ENCODE data around the gene SFXN4. TPM values are rescaled to one million over a fixed set of nuclear protein-coding genes. Genes with fewer than 3 reads are reported as not detected.
"Not testable (repeated sequence)": the region's sequence is repeated elsewhere in the genome, so short reads cannot be mapped to it uniquely, and the experiment has no call there.

The SFXN4 gene
- total RNA-seq, 1 experiment from 2014 or later = 83.4 TPM

- no peak for DNase-seq (ENCODE audit: low spot score)
These were observed 21.9 kb downstream of the SFXN4 start for GRCh38 chr10:119143657-119144056.

- no peak for DNase-seq (ENCODE audit: low spot score)
These were observed 24.8 kb downstream of the SFXN4 start for GRCh38 chr10:119140603-119141245.

- peak; percentile 35 for DNase-seq (ENCODE audit: low spot score)
These were observed 25.9 kb downstream of the SFXN4 start for GRCh38 chr10:119139464-119140067.

DNA sequence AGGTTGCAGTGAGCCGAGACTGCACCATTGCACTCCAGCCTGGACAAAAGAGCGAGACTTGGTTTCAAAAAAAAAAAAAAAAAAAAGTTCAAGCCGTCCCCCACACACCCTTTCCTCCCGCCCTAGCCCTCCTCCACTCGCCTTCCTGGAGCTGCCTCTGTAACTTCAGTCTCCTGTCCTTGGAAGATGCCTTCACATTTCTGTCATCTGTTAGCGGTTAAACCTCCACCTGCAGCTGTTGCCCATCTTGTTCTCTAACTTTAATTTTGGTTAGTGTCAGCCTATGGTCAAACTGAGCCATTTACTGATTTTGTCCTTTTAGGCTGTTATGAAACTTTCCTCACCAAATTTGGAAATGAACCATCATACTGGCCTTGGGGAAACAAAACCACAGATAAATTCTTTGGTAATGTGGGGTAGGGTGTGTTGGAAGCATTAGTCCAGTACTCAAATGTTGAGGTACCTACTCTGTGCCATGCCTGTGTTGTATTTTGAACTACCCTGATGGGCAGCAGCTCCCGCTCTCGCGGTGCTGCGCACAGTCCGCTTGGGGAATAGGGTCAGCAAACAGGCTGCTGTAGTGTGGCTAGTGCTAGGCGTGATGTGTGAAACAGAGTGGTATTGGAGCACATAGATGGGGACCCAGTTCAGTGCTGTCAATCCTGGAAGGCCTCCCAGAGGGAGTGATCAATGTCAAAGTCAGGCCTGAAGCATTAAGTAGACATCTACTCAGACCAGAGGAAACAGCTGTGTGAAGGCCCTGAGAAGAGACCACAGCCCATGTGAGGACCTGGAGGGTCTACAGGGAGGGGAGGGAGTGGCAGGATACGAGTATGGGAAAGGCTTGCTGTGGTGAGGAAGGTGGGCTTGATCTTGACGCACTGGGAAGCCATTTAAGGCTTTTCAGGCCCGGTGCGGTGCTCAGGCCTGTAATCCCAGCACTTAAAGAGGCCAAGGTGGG lies 26.9 kb downstream of the SFXN4 start:
- DNase-seq (ENCODE audit: low spot score) = no peak

- not testable (repeated sequence) for DNase-seq (ENCODE audit: low spot score)
These were observed 27.6 kb downstream of the SFXN4 start for GRCh38 chr10:119137878-119138277.

GRCh38 chr10:119136084-119136483 lies 29.4 kb downstream of the SFXN4 start:
- no peak for DNase-seq (ENCODE audit: low spot score)

GRCh38 chr10:119135513-119135881 lies 30.0 kb downstream of the SFXN4 start:
- no peak for DNase-seq (ENCODE audit: low spot score)

GRCh38 chr10:119133949-119134348 lies 31.6 kb downstream of the SFXN4 start:
- no peak for DNase-seq (ENCODE audit: low spot score)

DNA sequence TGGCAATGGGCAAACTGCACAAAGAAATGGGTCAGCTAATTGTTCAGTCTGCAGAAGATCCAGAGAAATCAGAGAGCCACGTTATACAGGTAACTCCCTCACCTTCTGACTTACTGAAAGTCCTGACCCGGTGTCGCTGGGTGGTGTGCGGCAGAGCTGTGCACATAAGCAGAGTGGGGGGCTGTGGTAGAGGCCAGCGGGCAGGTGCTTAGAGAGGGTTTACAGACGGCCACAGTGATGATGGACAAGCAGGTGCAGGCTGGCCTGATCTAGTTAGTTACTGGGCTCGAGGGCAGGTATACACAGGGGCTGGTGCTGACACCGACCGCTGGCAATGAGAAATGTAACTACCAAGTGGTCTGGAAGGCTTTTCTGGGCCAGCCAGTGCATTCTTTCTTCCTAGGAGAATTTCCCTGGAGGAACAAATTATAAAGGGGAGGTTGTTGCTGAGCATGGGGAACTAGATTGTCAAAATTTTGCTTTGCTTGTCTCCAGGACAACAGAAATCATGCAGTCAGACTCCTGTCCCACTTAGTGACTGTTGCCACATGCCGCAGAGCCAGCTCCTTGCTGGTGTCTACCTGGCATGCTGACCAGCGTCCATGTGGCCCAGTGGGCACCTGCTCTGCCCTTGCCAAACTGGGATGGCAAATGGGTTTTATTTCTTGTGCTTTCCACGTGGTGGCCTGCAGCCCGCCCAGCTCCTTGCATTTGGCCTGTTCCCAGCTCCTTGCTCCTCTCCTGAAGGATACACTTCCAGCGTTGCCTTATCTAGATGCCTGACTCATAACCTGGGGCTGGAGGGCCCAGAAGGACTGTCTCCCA lies 32.8 kb downstream of the SFXN4 start:
- DNase-seq (ENCODE audit: low spot score) = no peak

DNA sequence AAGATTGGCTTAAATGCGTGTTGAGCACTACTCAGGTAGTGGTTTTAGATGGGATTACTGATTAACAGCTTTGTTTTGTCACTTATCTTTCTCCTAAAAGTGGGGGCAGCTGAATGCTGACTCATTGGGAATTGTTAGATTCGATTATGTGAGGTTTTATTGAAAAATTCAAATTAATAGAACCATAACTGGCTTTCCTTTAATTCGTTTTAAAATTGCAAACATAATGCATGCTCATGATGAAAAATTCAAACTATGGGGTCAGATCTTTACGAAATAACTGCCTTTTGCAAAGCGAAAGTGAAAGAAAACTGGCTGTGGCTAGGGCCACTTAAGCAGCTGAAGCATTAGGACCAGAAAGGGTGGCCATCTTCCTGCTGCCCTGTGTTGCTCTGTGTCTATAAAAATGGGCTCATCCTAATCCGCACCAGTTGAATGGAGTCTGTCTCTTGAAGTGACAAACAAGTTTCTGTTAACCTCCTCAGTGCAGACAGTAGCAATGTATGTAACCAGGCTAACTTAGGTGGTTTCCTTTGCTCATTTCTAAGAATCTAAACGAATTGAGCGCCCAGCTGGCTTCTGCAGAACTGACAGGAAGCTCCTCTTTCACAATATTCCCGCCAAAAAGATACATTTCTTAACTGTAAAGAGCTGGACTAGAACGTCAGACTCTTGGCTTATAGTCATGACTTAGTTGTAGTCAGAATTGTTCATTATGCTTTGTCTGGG lies 33.8 kb downstream of the SFXN4 start:
- DNase-seq (ENCODE audit: low spot score) = peak; percentile 63

DNA sequence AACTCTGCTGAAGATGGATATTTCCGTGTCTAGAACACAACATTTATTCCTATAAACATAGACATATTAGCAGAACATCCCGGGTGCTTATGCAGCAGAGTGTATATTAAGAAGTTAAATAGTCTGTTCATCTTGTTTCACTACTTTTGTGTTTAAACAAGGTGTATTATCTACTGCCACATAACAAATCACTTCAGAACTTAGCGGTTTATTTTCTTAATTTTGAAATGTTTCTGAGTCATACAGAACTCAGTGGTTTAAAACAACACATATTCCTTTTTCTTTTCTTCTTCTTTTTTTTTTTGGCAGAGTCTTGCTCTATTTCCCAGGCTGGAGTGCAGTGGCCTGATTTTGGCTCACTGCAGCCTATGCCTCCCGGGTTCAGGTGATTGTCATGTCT lies 35.8 kb downstream of the SFXN4 start:
- DNase-seq (ENCODE audit: low spot score) = no peak

DNA sequence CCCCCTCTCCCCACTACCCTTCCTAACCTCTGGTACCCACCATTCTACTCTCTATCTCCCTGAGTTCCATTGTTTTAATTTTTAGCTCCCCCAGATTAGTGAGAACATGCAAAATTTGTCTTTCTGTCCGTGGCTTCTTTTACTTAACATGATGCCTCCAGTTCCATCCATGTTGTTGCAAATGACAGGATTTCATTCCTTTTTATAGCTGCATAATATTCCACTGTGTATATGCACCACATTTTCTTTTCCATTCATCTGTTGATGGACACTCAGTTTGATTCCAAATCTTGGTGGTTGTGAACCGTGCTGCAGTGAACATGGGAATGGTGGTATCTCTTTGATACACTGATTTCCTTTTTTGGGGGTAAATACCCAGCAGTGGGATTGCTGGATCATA lies 39.6 kb downstream of the SFXN4 start:
- DNase-seq (ENCODE audit: low spot score) = no peak

- no peak for DNase-seq (ENCODE audit: low spot score)
These were observed 44.6 kb downstream of the SFXN4 start for GRCh38 chr10:119120875-119121274.

GRCh38 chr10:119120413-119120867 lies 45.1 kb downstream of the SFXN4 start:
- peak; percentile 67 for DNase-seq (ENCODE audit: low spot score)

- no peak for DNase-seq (ENCODE audit: low spot score)
These were observed 46.1 kb downstream of the SFXN4 start for GRCh38 chr10:119119400-119119799.

DNA sequence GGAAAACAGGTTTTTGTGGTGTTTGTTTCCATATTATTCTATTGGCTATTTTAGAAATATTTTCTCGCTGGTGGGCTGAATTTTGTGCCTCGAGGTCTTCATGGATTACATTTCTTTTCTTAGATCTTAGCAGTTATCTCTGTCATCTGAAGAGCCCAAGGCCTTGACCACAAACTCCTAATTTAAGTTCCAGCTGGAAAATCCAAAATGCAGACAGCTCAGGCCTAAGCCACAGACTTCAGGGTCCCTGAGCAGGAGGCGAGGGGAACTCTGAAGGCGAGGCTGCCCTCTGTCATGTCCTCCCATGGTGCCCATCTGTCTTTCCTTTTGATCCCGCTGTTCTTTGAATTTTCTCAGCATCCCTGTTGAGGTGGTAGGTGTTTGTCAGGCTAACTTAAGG lies 47.3 kb downstream of the SFXN4 start:
- no peak for DNase-seq (ENCODE audit: low spot score)

DNA sequence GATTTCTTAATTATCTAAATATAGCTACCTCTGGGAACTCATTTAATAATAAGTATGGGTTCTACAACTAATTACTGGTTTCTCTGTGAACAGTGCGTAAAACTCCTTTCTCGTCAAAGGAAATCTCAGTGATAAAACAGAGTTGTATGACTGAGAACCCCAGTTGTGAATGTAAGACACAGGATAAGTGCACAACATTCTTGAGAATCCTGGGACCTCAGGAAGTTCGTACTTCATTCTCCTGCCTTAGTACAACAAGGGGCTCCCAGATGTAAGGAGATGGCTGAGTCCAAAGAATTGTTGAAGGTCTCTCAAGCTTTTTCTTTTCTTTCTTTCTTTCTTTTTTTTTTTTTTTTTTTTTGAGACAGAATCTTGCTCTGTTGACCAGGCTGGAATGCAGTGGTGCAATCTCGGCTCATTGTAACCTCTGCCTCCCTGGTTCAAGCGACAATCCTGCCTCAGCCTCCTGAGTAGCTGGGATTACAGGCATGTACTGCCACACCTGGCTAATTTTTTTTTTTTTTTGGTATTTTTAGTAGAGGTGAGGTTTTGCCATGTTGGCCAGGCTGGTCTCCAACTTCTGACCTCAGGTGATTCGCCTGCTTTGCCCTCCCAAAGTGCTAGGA lies 49.1 kb downstream of the SFXN4 start:
- DNase-seq (ENCODE audit: low spot score) = no peak

DNA sequence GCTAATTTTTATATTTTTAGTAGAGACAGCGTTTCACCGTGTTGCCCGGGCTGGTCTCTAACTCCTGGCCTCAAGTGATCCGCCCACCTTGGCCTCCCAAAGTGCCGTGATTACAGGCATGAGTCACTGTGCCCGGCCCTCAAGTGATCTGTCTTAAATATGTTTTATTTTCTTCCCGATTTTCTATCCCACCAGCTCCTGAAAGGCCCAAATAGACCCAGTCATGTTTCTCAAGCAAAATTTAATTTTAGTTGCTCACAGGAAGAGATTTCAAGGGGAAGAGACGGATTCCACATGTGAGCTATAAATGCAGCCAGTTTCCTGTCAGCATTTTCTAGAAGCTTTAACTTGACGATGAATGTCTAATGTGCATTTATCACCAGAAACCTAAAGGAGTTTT lies 49.6 kb downstream of the SFXN4 start:
- DNase-seq (ENCODE audit: low spot score) = no peak

DNA sequence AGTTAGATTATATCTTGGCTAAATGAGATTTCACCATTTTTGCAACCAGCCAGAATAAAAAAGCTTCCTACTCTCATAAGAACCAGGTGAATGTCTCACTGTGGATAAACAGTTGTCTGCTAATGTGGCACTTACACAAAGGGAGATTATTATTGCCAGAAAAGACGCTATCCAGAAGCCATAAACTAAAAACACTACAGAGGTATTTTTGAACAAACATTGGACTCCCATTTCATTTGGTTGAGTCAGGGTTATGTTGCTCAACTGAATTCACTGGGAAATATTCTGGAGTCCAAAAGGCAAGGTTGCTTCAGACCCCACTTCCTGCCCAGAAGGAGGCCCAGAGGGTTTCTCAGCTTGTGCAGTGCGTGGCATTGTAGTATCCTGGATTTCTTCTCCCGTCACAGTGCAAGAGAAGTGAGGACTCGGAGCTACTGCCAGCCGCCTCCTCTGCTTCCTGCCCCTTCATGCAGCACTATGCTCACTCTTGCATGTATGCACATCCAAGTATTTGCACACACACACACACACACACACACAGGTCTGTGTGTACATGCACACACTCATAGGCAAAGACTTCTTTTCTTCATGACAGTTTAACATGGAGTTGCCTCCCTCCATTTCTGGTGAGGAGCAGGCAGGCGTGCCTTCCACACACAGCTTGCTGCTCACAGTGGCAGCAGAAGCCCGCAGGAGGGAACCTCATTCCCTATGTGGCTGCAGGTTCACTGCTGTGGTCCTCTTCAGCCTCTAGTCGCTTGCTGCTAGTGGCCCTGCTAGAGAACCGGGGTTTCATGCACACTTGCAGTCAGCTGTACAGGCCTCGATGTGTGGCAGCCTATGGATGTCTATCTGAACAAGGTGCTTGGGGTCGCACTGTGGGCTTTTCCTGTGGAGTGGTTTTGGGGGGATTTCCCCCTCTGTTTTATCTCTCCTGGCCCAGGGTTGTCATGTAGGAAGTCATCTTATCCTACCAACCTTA lies 51.5 kb downstream of the SFXN4 start:
- peak; percentile 19 for DNase-seq (ENCODE audit: low spot score)

All from H4 (cell line).